ENCODE data around the gene OCEL1.
A peak's percentile ranks its signal among the peaks of the same experiment; 100 is the strongest.

The OCEL1 gene

GRCh38 chr19:17211547-17212446, 14.2 kb upstream of the OCEL1 start:
- H3K36me3 ChIP-seq (ENCODE audit: control insufficient read depth in 2 of 2, insufficient read depth in 1 of 2, low read length in 2 of 2): peaks cover 0 to 14% of the 10 kb centered on the region in 2 experiments; a peak in 1 of 3 replicates
- POLR2A ChIA-PET: interaction anchor here (0.5 to 1.0 kb wide), 2 partner anchors 12 to 15 kb away, joined by 3 read pairs; partner anchors contain the start of gene OCEL1

DNA sequence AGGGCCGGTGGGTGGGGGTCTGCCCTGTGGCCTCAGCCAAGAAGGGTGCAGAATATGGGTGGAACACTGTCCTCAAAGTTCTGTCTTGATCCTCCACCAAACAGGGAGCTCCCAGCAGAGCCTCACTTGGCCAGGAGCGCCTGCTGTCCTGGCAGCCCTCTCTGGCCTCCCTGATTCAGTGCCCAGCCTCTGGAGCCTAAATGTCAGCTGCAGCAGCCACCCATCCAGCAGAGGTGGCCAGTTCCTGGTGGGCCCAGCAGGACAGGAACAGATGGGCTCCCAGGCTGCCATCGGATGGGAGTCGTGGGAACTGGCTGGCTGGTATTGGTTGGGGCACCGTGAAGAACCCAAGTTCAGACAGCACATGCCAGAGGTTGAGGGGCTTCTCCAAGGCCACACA, 12.7 kb upstream of the OCEL1 start:
- Histone ChIP-seq H3K9me3 (ENCODE audit: control insufficient read depth, insufficient read depth, low read depth, low read length) (no peaks in the 10 kb centered on the region), H3K27ac (ENCODE audit: extremely low read depth, low read depth, low read length) (no peak overlapping the region), H3K4me1 (ENCODE audit: control insufficient read depth, insufficient read depth, low read length) (no peaks in the 10 kb centered on the region), H3K36me3 (ENCODE audit: control insufficient read depth in 2 of 2, insufficient read depth in 1 of 2, low read length in 2 of 2) (peaks cover 5 to 26% of the 10 kb centered on the region in 2 experiments; a peak in 2 of 3 replicates), H3K4me3 (ENCODE audit: low read depth, low read length) (no peak overlapping the region)
- ChIA-PET CTCF (no interaction called here), POLR2A (no interaction called here)
- TF ChIP-seq ZNF24 (tag by site-specific recombination; IDR thresholded peaks at IDR 0.05): no peak
- no peak for TF ChIP-seq GLIS1 (tag by site-specific recombination; IDR thresholded peaks at IDR 0.05)
- TF ChIP-seq ZNF398 (tag by site-specific recombination; IDR thresholded peaks at IDR 0.05): no peak
- TF ChIP-seq ZNF692 (tag by site-specific recombination; IDR thresholded peaks at IDR 0.05): 0 out of 2 replicates have a peak, but pooled peaks have one; percentile 44

More at GRCh38 chr19:17211547-17212446, 14.2 kb upstream of the OCEL1 start:
- H3K27ac ChIP-seq (ENCODE audit: extremely low read depth, low read depth, low read length): no peak overlapping the region
- TF ChIP-seq ZNF645 (tag by site-specific recombination; IDR thresholded peaks at IDR 0.05) (no peak), ZBTB44 (tag by site-specific recombination; IDR thresholded peaks at IDR 0.05) (no peak)
- no peaks in the 10 kb centered on the region for H3K9me3 ChIP-seq (ENCODE audit: control insufficient read depth, insufficient read depth, low read depth, low read length)
- no peaks in the 10 kb centered on the region for H3K4me1 ChIP-seq (ENCODE audit: control insufficient read depth, insufficient read depth, low read length)
- H3K4me3 ChIP-seq (ENCODE audit: low read depth, low read length): no peak overlapping the region
- CTCF ChIA-PET: no interaction called here

- ChIA-PET CTCF (interaction anchor here (0.6 to 1.5 kb wide), 7 partner anchors 9 to 935 kb away, joined by 3 to 7 read pairs (median 4); partner anchors contain the start of gene USHBP1), POLR2A (interaction anchor here (0.8 to 2.4 kb wide), 18 partner anchors 9 to 172 kb away, joined by 3 to 61 read pairs (median 4); partner anchors contain the start of genes BABAM1, DDA1, HAUS8 and MRPL34)
- Histone ChIP-seq H3K27ac (ENCODE audit: extremely low read depth, low read depth, low read length) (peak overlapping the region; percentile 63), H3K9me3 (ENCODE audit: control insufficient read depth, insufficient read depth, low read depth, low read length) (no peaks in the 10 kb centered on the region), H3K4me1 (ENCODE audit: control insufficient read depth, insufficient read depth, low read length) (no peaks in the 10 kb centered on the region), H3K4me3 (ENCODE audit: low read depth, low read length) (peak overlapping the region; percentile 91), H3K36me3 (ENCODE audit: control insufficient read depth in 2 of 2, insufficient read depth in 1 of 2, low read length in 2 of 2) (peaks cover 5 to 31% of the 10 kb centered on the region in 2 experiments; a peak in 2 of 3 replicates)
- TF ChIP-seq BCL6B (tag by site-specific recombination; IDR thresholded peaks at IDR 0.05) (peak; percentile 50; the same call in 1 of the 2 replicates), ELK4 (IDR thresholded peaks at IDR 0.05; ENCODE audit: borderline replicate concordance, low read depth, low read length) (no peak), IKZF3 (tag by site-specific recombination; IDR thresholded peaks at IDR 0.05) (peak; percentile 53; the same call in 1 of the 2 replicates)
Observed at GRCh38 chr19:17214508-17215126, 11.4 kb upstream of the OCEL1 start.

All from HEK293 (cell line).